Measurements from ENCODE around the gene SAMD13.

Gene SAMD13

DNA sequence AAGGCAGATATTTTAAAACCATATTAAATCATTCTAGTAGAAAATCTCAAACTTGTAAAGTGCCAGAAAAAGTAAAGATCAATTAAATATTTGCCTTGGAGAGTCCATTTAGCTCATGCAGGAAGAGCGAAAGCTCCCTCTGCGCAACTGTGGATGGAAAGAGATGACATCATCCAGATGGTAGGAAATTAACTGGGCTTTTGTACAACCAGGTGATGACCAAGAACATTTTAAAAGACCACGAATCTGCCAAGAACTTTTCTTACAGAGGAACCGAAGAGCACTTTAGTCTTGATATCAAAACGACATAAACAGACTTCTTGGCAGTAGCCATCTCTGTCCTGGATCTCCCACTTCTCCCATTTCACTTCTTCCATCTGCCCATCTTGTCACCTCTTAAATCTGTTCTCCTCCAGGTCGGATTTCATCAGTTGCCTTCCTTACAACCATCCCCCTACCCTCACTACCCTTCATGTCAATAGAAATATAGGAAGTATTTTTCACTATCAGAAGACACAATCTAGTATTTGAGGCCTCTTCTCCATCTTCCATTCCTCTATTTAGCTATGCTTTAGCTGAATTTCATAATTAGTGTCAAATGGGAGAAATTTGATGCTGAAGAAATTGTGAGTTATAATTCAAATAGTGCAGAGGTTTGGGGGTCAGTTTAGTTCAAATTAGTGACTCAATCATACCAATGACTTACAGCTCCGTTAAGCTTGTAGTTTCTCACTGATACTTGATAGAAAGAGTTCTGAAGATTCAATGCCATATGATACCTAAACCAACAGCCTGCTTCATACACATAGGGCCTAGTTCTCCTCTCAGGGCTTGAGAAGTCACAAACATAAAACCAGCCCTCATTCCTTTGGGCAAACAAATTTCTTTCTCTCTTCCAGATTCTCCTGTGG is 74.7 kb downstream of the SAMD13 start:
- no peak for DNase-seq (ENCODE audit: low read depth)
- TF ChIP-seq, protein P1, sequence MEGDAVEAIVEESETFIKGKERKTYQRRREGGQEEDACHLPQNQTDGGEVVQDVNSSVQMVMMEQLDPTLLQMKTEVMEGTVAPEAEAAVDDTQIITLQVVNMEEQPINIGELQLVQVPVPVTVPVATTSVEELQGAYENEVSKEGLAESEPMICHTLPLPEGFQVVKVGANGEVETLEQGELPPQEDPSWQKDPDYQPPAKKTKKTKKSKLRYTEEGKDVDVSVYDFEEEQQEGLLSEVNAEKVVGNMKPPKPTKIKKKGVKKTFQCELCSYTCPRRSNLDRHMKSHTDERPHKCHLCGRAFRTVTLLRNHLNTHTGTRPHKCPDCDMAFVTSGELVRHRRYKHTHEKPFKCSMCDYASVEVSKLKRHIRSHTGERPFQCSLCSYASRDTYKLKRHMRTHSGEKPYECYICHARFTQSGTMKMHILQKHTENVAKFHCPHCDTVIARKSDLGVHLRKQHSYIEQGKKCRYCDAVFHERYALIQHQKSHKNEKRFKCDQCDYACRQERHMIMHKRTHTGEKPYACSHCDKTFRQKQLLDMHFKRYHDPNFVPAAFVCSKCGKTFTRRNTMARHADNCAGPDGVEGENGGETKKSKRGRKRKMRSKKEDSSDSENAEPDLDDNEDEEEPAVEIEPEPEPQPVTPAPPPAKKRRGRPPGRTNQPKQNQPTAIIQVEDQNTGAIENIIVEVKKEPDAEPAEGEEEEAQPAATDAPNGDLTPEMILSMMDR (IDR thresholded peaks at IDR 0.05; ENCODE audit: low read length, missing control alignments) = no peak
- H3K4me3 ChIP-seq (replicated peaks; ENCODE audit: low read depth, low read length) = no peak overlapping the region

DNA sequence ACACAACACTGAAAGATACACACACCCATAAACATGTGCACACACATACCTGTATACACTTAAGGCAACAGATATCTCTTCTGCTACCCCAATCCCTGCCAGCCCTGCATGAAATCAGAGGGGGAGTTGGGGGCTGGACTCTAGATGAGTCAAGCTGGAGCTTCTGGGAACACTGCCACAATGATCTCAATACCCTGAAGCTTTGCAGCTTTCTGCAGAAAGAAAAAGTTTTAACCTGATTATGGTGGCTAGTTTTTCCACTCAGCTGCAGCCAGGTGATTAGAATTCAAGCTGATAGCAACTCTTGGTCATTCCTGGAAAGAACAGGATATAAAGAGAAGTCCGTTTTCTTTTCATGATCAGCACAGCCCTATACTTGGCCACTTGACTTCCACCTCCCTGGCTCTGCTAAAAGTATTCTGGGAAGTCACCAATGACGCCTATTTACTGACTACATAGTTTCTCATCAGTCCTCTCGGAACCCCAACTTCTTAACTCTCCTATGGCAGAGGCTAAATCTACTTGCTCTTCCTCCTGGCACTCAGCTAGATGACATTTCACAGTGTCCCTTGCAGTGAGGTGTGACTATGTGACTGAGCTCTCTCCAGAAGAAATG is 76.1 kb downstream of the SAMD13 start:
- TF ChIP-seq, protein P1 (IDR thresholded peaks at IDR 0.05; ENCODE audit: low read length, missing control alignments) = no peak
- DNase-seq (ENCODE audit: low read depth) = peak; percentile 84
- H3K4me3 ChIP-seq (replicated peaks; ENCODE audit: low read depth, low read length) = no peak overlapping the region

DNA sequence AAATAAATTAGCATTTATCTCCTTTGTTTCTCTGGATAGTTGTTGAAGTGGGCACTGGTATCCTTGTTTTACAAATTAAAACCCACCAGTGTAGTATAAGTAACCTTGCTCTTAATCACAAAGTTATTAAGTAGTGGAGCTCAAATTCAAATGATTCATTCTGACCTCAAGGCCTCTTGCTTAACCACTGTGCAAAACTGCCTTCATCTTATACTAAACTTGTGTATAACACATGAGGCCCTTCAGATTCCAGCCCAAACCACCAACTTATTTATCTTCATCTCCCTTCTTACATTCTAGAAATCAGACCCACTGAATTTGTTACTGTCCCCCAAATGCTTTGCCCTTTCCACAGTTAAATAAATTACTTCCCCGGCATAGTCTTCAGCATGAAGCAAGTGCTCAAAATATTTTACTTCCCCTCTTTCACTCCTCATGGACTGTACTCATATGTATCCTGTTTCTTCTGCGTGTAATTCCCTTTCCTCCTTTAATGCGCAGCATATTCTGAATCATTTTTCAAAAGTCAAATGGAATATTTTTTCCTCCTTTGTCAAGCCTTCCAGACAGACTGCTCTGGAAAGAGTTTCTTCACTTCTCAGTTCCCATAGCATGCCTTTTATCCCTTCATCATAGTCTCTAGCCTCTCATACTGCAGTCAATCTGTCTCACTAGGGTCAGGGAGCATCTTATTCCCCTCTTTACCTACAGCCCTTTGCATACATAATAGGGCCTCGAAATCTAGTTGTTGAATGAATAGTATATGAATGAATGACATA is 77.8 kb downstream of the SAMD13 start:
- TF ChIP-seq, protein P1 (IDR thresholded peaks at IDR 0.05; ENCODE audit: low read length, missing control alignments) = no peak
- peak; percentile 74 for DNase-seq (ENCODE audit: low read depth)
- H3K4me3 ChIP-seq (replicated peaks; ENCODE audit: low read depth, low read length) = no peak overlapping the region

DNA sequence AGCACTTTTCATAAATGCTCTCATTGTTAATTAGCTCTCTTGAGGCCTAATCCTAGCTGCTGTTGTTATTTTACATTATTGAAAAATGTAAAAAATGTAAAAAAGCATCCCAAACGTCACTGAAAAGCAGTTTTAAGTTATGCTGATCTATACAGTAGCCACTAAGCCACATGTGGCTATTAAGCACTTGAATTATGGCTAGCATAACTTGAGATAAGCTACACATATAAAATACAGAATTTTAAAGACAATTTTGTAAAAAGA is 78.3 kb downstream of the SAMD13 start:
- H3K4me3 ChIP-seq (replicated peaks; ENCODE audit: low read depth, low read length) = no peak overlapping the region
- DNase-seq (ENCODE audit: low read depth) = no peak
- TF ChIP-seq, protein P1 (IDR thresholded peaks at IDR 0.05; ENCODE audit: low read length, missing control alignments) = no peak

DNA sequence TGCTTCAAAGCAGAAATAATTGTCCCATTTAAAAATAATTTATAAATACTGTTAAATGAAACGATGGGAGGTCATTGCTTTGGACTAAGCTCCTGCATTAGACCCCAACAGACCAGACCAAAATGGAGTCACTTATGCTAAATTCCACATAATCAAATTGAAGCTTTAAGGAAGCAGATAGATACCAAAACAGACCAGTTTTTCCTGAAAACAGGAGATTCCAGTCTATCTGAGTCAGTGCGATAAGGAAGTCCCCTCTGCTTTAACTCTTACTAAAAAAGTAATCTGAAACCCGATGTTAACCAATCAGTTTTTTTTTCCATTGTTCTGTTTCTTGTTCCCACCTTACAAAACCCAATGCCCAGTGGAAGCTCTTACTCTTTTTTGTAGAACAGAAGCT is 80.6 kb downstream of the SAMD13 start:
- DNase-seq (ENCODE audit: low read depth) = no peak
- no peak overlapping the region for H3K4me3 ChIP-seq (replicated peaks; ENCODE audit: low read depth, low read length)
- TF ChIP-seq, protein P1 (IDR thresholded peaks at IDR 0.05; ENCODE audit: low read length, missing control alignments) = no peak

DNA sequence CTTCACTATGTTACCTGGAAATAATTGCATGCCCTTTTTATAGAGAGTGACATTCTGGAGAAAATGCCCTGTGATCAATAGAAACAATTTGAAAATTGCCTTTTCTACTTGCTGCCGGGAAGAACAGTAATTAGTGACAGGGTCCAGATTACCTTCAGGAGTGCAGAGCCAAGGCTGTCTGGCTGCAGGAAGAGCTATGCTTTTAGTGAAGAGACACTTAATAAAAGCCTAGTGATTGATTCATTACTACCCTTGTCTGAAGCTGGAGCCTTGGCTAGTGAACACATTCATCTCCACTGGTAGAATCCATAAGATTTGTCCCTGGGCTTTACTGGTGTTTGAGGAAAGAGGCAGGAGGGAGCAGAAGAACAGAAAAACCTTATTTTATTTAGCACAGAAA is 83.8 kb downstream of the SAMD13 start:
- DNase-seq (ENCODE audit: low read depth) = no peak
- TF ChIP-seq, protein P1 (IDR thresholded peaks at IDR 0.05; ENCODE audit: low read length, missing control alignments) = no peak
- H3K4me3 ChIP-seq (replicated peaks; ENCODE audit: low read depth, low read length) = no peak overlapping the region
